GM13977 (cell line): ENCODE results near the gene CRMP1.
"Not testable (repeated sequence)": the region's sequence is repeated elsewhere in the genome, so short reads cannot be mapped to it uniquely, and the experiment has no call there.

Experiments
- DNase-seq: peaks from one replicate; pipeline ENCODE4 v3.0.0; 2012; ENCODE audit warnings: low spot score
- CTCF ChIP-seq: IDR thresholded peaks from 2 replicates; pipeline ENCODE4 v1.5.1; 2012; ENCODE audit warnings: mild to moderate bottlenecking, control low read depth; ENCODE audit not compliant: insufficient read depth; ENCODE audit errors: extremely low read depth, missing control alignments
- in situ Hi-C: fragments of 300-500 bp; cut with MboI; formaldehyde crosslinking; loops from one replicate; pipeline ENCODE4 v1.12.0; 2022; ENCODE audit warnings: low sequenced_read_pairs, low pct_unique_long_range_greater_than_20kb, mixed read lengths, inconsistent platforms; ENCODE audit not compliant: unreplicated experiment

The CRMP1 gene

GRCh38 chr4:5812506-5813229 is 80.2 kb downstream of the CRMP1 start:
- peak; percentile 69 for DNase-seq
- TF ChIP-seq CTCF, result peak; percentile 67
- in situ Hi-C loops, result loop anchor here (25.0 kb wide), 2 partner anchors 425 to 750 kb away; partner anchors contain the start of gene STK32B

- not testable (repeated sequence) for DNase-seq
- in situ Hi-C loops, result loop anchor here (25.0 kb wide), 2 partner anchors 425 to 750 kb away; partner anchors contain the start of gene STK32B
Observed at GRCh38 chr4:5812057-5812456, 80.8 kb downstream of the CRMP1 start.

- no peak for TF ChIP-seq CTCF
- in situ Hi-C loops, result loop anchor here (25.0 kb wide), 2 partner anchors 424 to 749 kb away; partner anchors contain the start of gene STK32B
- DNase-seq, result no peak
Observed at GRCh38 chr4:5810770-5811430, 82.0 kb downstream of the CRMP1 start.

- DNase-seq, result no peak
- in situ Hi-C loops, result loop anchor here (25.0 kb wide), 2 partner anchors 423 to 748 kb away; partner anchors contain the start of gene STK32B
- no peak for TF ChIP-seq CTCF
Observed at GRCh38 chr4:5810151-5810550, 82.7 kb downstream of the CRMP1 start.

GRCh38 chr4:5809216-5809776 is 83.6 kb downstream of the CRMP1 start:
- no peak for DNase-seq
- TF ChIP-seq CTCF, result no peak
- in situ Hi-C loops, result loop anchor here (25.0 kb wide), 2 partner anchors 422 to 747 kb away; partner anchors contain the start of gene STK32B

- TF ChIP-seq CTCF, result no peak
- in situ Hi-C loops, result loop anchor here (25.0 kb wide), 2 partner anchors 421 to 746 kb away; partner anchors contain the start of gene STK32B
- no peak for DNase-seq
Observed at GRCh38 chr4:5808081-5808741, 84.7 kb downstream of the CRMP1 start.
